Neuronal stem cell (in vitro differentiated cells): ENCODE measurements around the gene SH2D7.

Experiments used
- DNase-seq: peaks from one replicate; pipeline ENCODE4 v3.0.0-alpha.2; 2013; ENCODE audit warnings: low spot score
- H2AFZ ChIP-seq: one replicate; pipeline ENCODE4 v1.6.1; 2013; ENCODE audit warnings: mild to moderate bottlenecking, low read length, inconsistent platforms
- H2AK5ac ChIP-seq: 2 replicates; pipeline ENCODE4 v1.6.1; 2013; ENCODE audit warnings: low read depth, mild to moderate bottlenecking, inconsistent platforms, low read length, moderate library complexity, mixed read lengths
- H2BK120ac ChIP-seq: 2 replicates; pipeline ENCODE4 v1.6.1; 2013; ENCODE audit warnings: low read depth, mild to moderate bottlenecking, inconsistent platforms, low read length, moderate library complexity, mixed read lengths
- H2BK12ac ChIP-seq: one replicate; pipeline ENCODE4 v1.6.1; 2013; ENCODE audit warnings: low read length, inconsistent platforms
- H2BK15ac ChIP-seq: 2 replicates; pipeline ENCODE4 v1.6.1; 2013; ENCODE audit warnings: mild to moderate bottlenecking, low read length, inconsistent platforms, mixed read lengths
- H2BK5ac ChIP-seq: one replicate; pipeline ENCODE4 v1.6.1; 2013; ENCODE audit warnings: inconsistent platforms, mild to moderate bottlenecking, low read length, moderate library complexity
- H3K14ac ChIP-seq: one replicate; pipeline ENCODE4 v1.6.1; 2013; ENCODE audit warnings: low read length, inconsistent platforms
- H3K18ac ChIP-seq: 2 replicates; pipeline ENCODE4 v1.6.1; 2013; ENCODE audit warnings: low read length, inconsistent platforms
- H3K23ac ChIP-seq: 2 replicates; pipeline ENCODE4 v1.6.1; 2013; ENCODE audit warnings: low read depth, mild to moderate bottlenecking, mixed read lengths, low read length, inconsistent platforms; ENCODE audit not compliant: poor library complexity
- H3K27ac ChIP-seq: replicated peaks from 3 replicates; pipeline ENCODE4 v1.5.1; 2013; ENCODE audit warnings: low read length, inconsistent platforms
- H3K27me3 ChIP-seq, 3 experiments: 2 replicates each; pipeline ENCODE4 v1.6.1; 2013; ENCODE audit warnings: low read length in 3 of 3, mild to moderate bottlenecking in 2 of 3, inconsistent platforms in 1 of 3, low read depth in 1 of 3, mixed read lengths in 1 of 3, moderate library complexity in 1 of 3; ENCODE audit not compliant: control insufficient read depth in 3 of 3, insufficient read depth in 3 of 3
- H3K36me3 ChIP-seq, 2 donors: replicated peaks in 1 of 2; 2 replicates each; pipeline ENCODE4 v1.6.1; 2013; ENCODE audit warnings: low read length in 2 of 2; ENCODE audit not compliant: control insufficient read depth in 2 of 2, insufficient read depth in 2 of 2
- H3K4ac ChIP-seq: 2 replicates; pipeline ENCODE4 v1.6.1; 2013; ENCODE audit warnings: inconsistent platforms, mild to moderate bottlenecking, low read length, moderate library complexity
- H3K4me1 ChIP-seq, 2 donors: 1 replicate in 1 of 2; 2 replicates in 1 of 2; pipeline ENCODE4 v1.6.1; 2013; ENCODE audit warnings: low read length in 2 of 2, low read depth in 1 of 2; ENCODE audit not compliant: control insufficient read depth in 2 of 2, insufficient read depth in 1 of 2
- H3K4me2 ChIP-seq: one replicate; pipeline ENCODE4 v1.6.1; 2013; ENCODE audit warnings: mild to moderate bottlenecking, low read length, inconsistent platforms; ENCODE audit not compliant: insufficient read depth, poor library complexity, severe bottlenecking
- H3K4me3 ChIP-seq, 2 donors: 2 replicates each; pipeline ENCODE4 v1.5.1; 2013; ENCODE audit warnings: low read length in 2 of 2, mild to moderate bottlenecking in 2 of 2, inconsistent platforms in 1 of 2, moderate library complexity in 1 of 2
- H3K79me1 ChIP-seq: one replicate; pipeline ENCODE4 v1.6.1; 2013; ENCODE audit warnings: low read depth, mild to moderate bottlenecking, inconsistent platforms, low read length, moderate library complexity
- H3K9ac ChIP-seq: one replicate; pipeline ENCODE4 v1.6.1; 2013; ENCODE audit warnings: mild to moderate bottlenecking, low read depth, low read length, inconsistent platforms; ENCODE audit not compliant: poor library complexity
- H3K9me3 ChIP-seq, 2 donors: replicated peaks in 1 of 2; 2 replicates each; pipeline versions ENCODE3 to v1.6.1; 2013; ENCODE audit warnings: low read length in 2 of 2, mild to moderate bottlenecking in 2 of 2, inconsistent platforms in 1 of 2, low read depth in 1 of 2, mixed read lengths in 1 of 2, moderate library complexity in 1 of 2; ENCODE audit not compliant: control insufficient read depth in 2 of 2, insufficient read depth in 1 of 2
- H4K8ac ChIP-seq: one replicate; pipeline ENCODE4 v1.6.1; 2013; ENCODE audit warnings: low read depth, mild to moderate bottlenecking, inconsistent platforms, low read length, moderate library complexity
- H4K91ac ChIP-seq: one replicate; pipeline ENCODE4 v1.6.1; 2013; ENCODE audit warnings: low read length, low read depth, mild to moderate bottlenecking, inconsistent platforms; ENCODE audit not compliant: poor library complexity
- WGBS, 2 donors: extraction: QIAGEN DNeasy Blood & Tissue Kit; methylation state at CpG; one replicate each; pipeline ENCODE4 v1.1.7; 2013; ENCODE audit warnings: missing lambda C conversion rate in 2 of 2, mixed read lengths in 1 of 2; ENCODE audit not compliant: insufficient read length in 2 of 2, insufficient replicate concordance in 1 of 2; ENCODE audit errors: extremely low coverage in 2 of 2; 5-methylcytosine and 5-hydroxymethylcytosine counted together

Gene SH2D7

GRCh38 chr15:78108300-78109084, 16.1 kb downstream of the SH2D7 start:
- Histone ChIP-seq H4K8ac (no peak overlapping the region), H3K27me3 (no peaks in the 10 kb centered on the region), H3K27ac (no peak overlapping the region), H3K23ac (no peak overlapping the region), H2AK5ac (peak overlapping the region; percentile 44), H3K4me2 (no peak overlapping the region), H4K91ac (no peak overlapping the region), H2BK12ac (no peak overlapping the region), H2AFZ (no peak overlapping the region), H3K9me3 (no peaks in the 10 kb centered on the region), H3K4me1 (peaks cover 0 to 3% of the 10 kb centered on the region in 2 donors), H3K4ac (no peak overlapping the region), H3K79me1 (no peaks in the 10 kb centered on the region), H2BK5ac (peak overlapping the region; percentile 50), H2BK120ac (no peak overlapping the region), H3K14ac (no peak overlapping the region), H2BK15ac (no peak overlapping the region), H3K36me3 (peaks cover 0 to 4% of the 10 kb centered on the region in 2 donors), H3K4me3 (no peak overlapping the region), H3K18ac (no peak overlapping the region), H3K9ac (no peak overlapping the region)
- DNase-seq: peak; percentile 59
- WGBS, 2 donors: no CpG with 5 or more reads among the region's 11 CpGs

DNA sequence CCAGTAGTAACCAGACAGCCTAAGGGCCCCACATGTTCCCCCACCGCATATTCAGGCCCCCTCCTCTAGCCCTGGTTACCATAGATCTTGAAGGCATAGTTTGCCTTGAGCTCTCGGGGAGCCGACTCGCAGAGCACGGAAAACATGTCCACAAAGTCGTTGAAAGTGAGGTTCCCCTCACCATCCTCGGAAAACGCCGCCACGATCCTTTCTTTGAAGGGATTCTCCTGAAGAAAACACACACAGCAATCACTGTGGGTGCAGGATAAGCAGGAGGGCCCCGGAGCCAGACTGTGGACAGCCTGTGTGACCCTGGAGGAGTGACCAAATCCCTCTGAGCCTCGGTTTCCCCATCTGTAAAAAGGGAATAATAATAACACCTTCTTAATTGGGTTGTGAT, 16.8 kb downstream of the SH2D7 start:
- WGBS, 2 donors: no CpG with 5 or more reads among the region's 12 CpGs
- no peak overlapping the region for H3K4me2 ChIP-seq
- no peak for DNase-seq

GRCh38 chr15:78110096-78110495, 17.7 kb downstream of the SH2D7 start:
- no CpG with 5 or more reads among the region's 6 CpGs for WGBS, 2 donors
- DNase-seq: no peak

More for the DNA sequence above, 16.8 kb downstream of the SH2D7 start:
- no peak overlapping the region for H2BK12ac ChIP-seq
- H3K9me3 ChIP-seq: no peaks in the 10 kb centered on the region
- H3K9ac ChIP-seq: no peak overlapping the region
- H3K79me1 ChIP-seq: no peaks in the 10 kb centered on the region
- no peak overlapping the region for H2AFZ ChIP-seq
- no peak overlapping the region for H3K4me3 ChIP-seq
- no peak overlapping the region for H3K27ac ChIP-seq
- H3K27me3 ChIP-seq: no peaks in the 10 kb centered on the region
- peaks cover 2 to 5% of the 10 kb centered on the region in 2 donors for H3K4me1 ChIP-seq
- no peak overlapping the region for H3K4ac ChIP-seq
- H3K36me3 ChIP-seq: peaks cover 0 to 4% of the 10 kb centered on the region in 2 donors
- no peak overlapping the region for H2BK5ac ChIP-seq
- no peak overlapping the region for H3K18ac ChIP-seq
- no peak overlapping the region for H3K23ac ChIP-seq
- H3K14ac ChIP-seq: no peak overlapping the region
- no peak overlapping the region for H2BK15ac ChIP-seq
- H2BK120ac ChIP-seq: no peak overlapping the region
- no peak overlapping the region for H4K91ac ChIP-seq
- H2AK5ac ChIP-seq: no peak overlapping the region
- no peak overlapping the region for H4K8ac ChIP-seq

DNA sequence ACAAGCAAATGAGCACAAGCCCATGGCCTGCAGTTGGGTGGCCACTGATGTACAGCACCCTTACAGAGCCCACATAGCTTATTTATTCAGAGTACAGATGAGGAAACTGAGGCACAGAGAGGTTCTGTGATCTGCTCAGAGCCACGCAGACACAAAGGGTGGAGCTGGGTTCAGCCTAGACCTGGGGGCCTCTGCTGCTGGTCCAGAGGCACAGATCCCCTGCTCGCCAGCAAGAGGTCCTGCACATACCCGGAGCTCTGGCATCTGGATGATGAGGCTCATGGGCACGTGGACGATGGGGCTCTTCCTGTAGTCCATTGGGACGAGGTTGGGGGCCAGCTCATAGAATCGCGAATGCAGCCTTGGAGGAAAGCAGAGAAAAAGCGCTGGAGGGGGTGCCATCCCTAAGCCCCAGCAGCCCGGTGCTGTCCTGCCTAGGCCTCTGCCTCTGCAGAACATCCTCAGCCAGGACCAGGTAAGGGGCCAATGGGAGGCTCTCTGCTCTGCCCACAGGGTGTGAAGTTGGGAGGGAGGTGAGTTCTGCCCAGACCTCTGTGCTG, 18.6 kb downstream of the SH2D7 start:
- H3K9ac ChIP-seq: no peak overlapping the region
- H3K9me3 ChIP-seq: no peaks in the 10 kb centered on the region
- H2BK15ac ChIP-seq: no peak overlapping the region
- H3K27ac ChIP-seq: no peak overlapping the region
- no CpG with 5 or more reads among the region's 10 CpGs for WGBS, 2 donors
- no peak overlapping the region for H4K91ac ChIP-seq
- H2BK120ac ChIP-seq: no peak overlapping the region
- H3K18ac ChIP-seq: no peak overlapping the region
- H4K8ac ChIP-seq: no peak overlapping the region
- no peak for DNase-seq
- no peak overlapping the region for H3K4ac ChIP-seq
- no peak overlapping the region for H3K14ac ChIP-seq
- no peaks in the 10 kb centered on the region for H3K27me3 ChIP-seq
- no peak overlapping the region for H2BK5ac ChIP-seq
- H2BK12ac ChIP-seq: no peak overlapping the region
- H3K4me3 ChIP-seq: no peak overlapping the region
- H3K79me1 ChIP-seq: no peaks in the 10 kb centered on the region
- no peak overlapping the region for H2AFZ ChIP-seq
- H3K36me3 ChIP-seq: peaks cover 0 to 2% of the 10 kb centered on the region in 2 donors
- peak overlapping the region; percentile 39 for H2AK5ac ChIP-seq
- H3K23ac ChIP-seq: no peak overlapping the region
- H3K4me1 ChIP-seq: peaks cover 2% of the 10 kb centered on the region in 2 donors
- no peak overlapping the region for H3K4me2 ChIP-seq

More at GRCh38 chr15:78110096-78110495, 17.7 kb downstream of the SH2D7 start:
- no peaks in the 10 kb centered on the region for H3K9me3 ChIP-seq
- H3K18ac ChIP-seq: no peak overlapping the region
- H3K9ac ChIP-seq: peak overlapping the region; percentile 50
- no peak overlapping the region for H4K91ac ChIP-seq
- no peak overlapping the region for H3K4me3 ChIP-seq
- no peak overlapping the region for H2BK12ac ChIP-seq
- no peak overlapping the region for H2AFZ ChIP-seq
- no peak overlapping the region for H3K4ac ChIP-seq
- no peak overlapping the region for H2BK15ac ChIP-seq
- no peak overlapping the region for H2BK120ac ChIP-seq
- peaks cover 0 to 4% of the 10 kb centered on the region in 2 donors for H3K36me3 ChIP-seq
- no peak overlapping the region for H4K8ac ChIP-seq
- H3K4me2 ChIP-seq: no peak overlapping the region
- peaks cover 2% of the 10 kb centered on the region in 2 donors for H3K4me1 ChIP-seq
- H3K23ac ChIP-seq: no peak overlapping the region
- H3K27ac ChIP-seq: no peak overlapping the region
- no peaks in the 10 kb centered on the region for H3K27me3 ChIP-seq
- no peak overlapping the region for H2BK5ac ChIP-seq
- H2AK5ac ChIP-seq: no peak overlapping the region
- H3K14ac ChIP-seq: no peak overlapping the region
- no peaks in the 10 kb centered on the region for H3K79me1 ChIP-seq
